ENCODE results near the gene QSOX1. TPM values are rescaled to one million over a fixed set of nuclear protein-coding genes. Genes with fewer than 3 reads are reported as not detected.
"Not testable (repeated sequence)": the region's sequence is repeated elsewhere in the genome, so short reads cannot be mapped to it uniquely, and the experiment has no call there.

Gene QSOX1
- total RNA-seq, 1 experiment from 2014 or later = 84.0 TPM

DNA sequence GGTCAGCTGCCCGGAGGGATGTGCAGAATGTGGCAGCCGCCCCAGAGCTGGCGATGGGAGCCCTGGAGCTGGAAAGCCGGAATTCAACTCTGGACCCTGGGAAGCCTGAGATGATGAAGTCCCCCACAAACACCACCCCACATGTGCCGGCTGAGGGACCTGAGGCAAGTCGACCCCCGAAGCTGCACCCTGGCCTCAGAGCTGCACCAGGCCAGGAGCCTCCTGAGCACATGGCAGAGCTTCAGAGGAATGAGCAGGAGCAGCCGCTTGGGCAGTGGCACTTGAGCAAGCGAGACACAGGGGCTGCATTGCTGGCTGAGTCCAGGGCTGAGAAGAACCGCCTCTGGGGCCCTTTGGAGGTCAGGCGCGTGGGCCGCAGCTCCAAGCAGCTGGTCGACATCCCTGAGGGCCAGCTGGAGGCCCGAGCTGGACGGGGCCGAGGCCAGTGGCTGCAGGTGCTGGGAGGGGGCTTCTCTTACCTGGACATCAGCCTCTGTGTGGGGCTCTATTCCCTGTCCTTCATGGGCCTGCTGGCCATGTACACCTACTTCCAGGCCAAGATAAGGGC, 41.9 kb downstream of the QSOX1 start:
- DNase-seq (ENCODE audit: low read depth) = no peak
- in situ Hi-C loops (cut with HindIII; ENCODE audit: low pct_unique_long_range_greater_than_20kb, low sequenced_read_pairs) = no loop called here

DNA sequence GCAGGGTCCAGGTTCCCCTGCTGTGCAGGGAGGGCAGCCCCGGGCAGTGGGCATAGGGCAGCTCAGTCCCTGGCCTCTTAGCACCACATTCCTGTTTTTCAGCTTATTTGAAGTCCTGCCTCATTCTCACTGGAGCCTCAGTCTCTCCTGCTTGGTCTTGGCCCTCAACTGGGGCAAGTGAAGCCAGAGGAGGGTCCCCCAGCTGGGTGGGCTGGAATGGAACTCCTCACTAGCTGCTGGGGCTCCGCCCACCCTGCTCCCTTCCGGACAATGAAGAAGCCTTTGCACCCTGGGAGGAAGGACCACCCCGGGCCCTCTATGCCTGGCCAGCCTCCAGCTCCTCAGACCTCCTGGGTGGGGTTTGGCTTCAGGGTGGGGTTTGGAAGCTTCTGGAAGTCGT, 42.6 kb downstream of the QSOX1 start:
- DNase-seq (ENCODE audit: low read depth) = no peak
- in situ Hi-C loops (cut with HindIII; ENCODE audit: low pct_unique_long_range_greater_than_20kb, low sequenced_read_pairs) = no loop called here

DNA sequence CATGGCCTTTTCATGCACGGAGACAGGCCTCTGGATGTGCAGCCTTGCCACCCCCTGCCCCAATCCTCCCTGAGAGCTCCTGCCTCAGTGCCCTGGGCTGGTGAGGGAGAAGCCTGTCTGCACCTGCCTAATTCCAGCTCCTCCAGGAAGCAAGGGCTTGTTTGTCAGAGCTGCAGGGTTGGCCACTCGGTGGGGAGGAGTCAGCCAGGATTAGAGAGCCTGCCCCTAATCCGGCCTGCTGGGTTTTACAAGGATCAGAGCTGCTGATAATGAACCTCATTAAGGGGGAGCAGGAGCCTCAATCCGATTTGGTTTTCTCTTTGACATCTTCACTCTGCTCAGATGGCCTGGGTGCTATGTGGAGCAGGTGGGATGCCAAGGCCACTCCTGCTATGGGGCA, 43.5 kb downstream of the QSOX1 start:
- no peak for DNase-seq (ENCODE audit: low read depth)
- in situ Hi-C loops (cut with HindIII; ENCODE audit: low pct_unique_long_range_greater_than_20kb, low sequenced_read_pairs) = no loop called here

DNA sequence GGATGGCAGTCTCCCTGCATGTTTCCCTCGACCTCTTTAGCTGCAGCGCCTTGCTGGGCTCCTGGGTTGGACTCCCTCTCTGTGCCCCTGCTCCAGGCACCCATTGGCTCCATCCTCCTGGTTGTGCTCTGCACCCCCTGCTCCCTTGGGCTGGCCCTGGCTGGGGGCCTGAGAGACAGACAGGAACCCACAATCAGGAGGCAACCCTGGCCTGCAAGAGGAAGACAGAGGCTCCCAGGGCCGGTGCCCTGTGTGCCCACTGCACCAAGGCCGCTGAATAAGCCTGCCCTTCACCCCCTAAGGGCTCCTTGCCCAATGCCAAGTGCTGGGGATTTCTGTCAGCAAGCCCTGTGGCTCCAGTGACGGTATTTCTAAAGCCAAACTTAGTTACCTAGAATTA, 43.9 kb downstream of the QSOX1 start:
- in situ Hi-C loops (cut with HindIII; ENCODE audit: low pct_unique_long_range_greater_than_20kb, low sequenced_read_pairs) = no loop called here
- no peak for DNase-seq (ENCODE audit: low read depth)

DNA sequence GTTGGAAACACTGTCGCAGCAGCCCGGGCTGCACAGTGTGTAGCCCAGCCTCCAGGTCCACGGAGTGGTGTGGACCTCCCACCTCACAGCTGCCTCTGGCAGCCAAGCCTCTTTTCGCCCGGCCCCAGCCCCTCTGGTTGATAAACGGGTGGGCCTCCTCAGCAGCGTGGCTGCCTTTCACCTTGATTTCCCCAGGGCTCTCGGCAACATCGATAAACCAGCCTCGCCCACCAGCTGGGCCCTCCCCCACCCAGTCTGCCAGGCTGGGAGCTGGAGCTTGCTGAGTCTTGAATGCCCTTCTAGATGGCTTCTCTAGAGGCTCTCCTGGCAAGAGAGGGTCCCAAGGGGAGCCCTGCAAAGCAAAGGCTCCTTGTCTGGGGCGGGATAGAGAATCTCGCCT, 44.3 kb downstream of the QSOX1 start:
- in situ Hi-C loops (cut with HindIII; ENCODE audit: low pct_unique_long_range_greater_than_20kb, low sequenced_read_pairs) = no loop called here
- DNase-seq (ENCODE audit: low read depth) = no peak

DNA sequence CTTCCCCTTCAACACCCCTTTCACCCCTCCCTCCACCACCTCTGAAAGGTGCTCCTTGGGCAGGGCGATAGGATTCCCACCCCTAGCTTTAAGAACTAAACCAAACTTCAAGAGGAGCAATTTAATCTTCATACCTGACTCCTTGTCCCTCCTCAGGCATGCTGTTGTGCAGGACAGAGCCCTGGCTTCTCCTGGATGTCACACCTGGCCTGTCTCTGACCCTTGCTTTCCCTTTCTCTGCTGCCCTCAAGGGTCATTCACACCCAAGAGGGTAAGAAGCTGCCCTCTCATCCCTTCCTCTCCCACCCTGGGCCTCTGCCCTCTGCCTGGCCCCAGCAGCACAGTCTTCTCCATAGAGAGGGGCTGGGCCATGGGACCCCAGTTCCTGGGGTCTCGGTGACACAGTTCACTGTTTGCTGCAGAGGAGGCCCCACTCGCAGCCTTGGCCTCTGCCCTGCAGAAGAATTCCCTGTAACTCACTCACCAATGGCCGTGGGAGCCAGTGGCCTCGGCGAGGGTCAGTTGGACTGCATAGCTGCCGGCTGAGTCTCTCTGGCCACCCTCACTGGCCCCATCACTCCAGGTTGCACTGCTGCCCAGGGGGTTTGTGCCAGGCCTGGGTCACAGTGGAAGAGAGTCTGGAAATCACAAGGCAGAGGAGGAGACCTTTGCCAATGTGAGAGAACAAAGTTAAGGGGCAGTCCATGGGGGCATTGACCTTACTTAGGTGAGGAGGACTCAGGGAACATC, 47.0 kb downstream of the QSOX1 start:
- in situ Hi-C loops (cut with HindIII; ENCODE audit: low pct_unique_long_range_greater_than_20kb, low sequenced_read_pairs) = no loop called here
- DNase-seq (ENCODE audit: low read depth) = no peak

DNA sequence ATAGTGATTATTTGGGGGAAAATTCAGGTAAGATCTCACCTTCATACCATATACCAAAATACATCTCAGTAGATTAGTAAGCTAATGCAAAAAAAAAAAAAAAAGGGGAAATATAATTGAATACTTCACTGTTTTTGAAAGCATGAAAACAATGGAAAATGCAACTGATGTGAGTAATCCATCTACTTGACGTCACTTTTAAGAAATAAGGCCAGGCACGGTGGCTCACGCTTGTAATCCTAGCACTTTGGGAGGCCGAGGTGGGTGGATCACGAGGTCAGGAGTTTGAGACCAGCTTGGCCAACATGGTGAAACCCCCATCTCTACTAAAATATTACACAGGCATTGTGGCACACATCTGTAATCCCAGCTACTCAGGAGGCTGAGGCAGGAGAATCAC, 47.9 kb downstream of the QSOX1 start:
- DNase-seq (ENCODE audit: low read depth); in situ Hi-C loops (cut with HindIII; ENCODE audit: low pct_unique_long_range_greater_than_20kb, low sequenced_read_pairs): not testable (repeated sequence)

DNA sequence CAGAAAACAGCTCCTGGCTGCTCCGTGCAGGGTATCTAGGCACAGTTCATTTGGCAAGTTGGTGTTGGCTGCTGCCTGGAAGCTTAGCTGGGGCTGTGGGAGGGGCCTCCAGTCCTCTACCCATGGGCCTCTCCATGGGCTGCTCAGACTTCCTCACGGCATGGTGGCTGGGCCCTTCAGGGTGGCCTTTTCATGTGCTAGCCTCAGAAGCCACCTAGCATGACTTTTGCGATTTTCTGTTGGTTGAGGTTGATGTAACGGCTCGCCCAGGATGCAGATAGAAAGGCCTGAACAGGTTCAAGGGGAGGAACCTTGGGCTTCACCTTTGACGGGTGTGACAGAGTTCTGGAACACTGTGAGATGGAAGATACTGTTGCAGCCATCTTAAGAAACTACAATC, 49.6 kb downstream of the QSOX1 start:
- no peak for DNase-seq (ENCODE audit: low read depth)
- in situ Hi-C loops (cut with HindIII; ENCODE audit: low pct_unique_long_range_greater_than_20kb, low sequenced_read_pairs) = no loop called here

DNA sequence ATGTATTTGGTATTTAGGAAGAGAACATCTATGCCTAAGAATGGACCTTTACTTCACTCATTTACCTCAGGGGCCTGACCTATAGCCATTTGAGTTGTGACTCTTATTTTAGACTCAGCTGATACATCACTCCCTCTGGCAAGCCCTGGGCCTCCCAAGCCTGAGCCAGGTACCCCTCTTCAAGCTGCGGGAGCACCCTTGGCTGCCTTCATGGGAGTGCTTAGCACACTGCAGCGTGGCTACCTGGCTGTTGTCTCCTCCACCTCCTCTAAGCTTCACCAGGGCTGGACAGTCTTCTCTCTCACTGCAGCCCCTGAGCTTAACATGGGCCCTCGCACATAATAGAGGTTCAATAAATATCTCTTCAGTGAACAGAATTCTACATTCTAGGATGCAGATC, 51.9 kb downstream of the QSOX1 start:
- no peak for DNase-seq (ENCODE audit: low read depth)
- in situ Hi-C loops (cut with HindIII; ENCODE audit: low pct_unique_long_range_greater_than_20kb, low sequenced_read_pairs) = no loop called here

DNA sequence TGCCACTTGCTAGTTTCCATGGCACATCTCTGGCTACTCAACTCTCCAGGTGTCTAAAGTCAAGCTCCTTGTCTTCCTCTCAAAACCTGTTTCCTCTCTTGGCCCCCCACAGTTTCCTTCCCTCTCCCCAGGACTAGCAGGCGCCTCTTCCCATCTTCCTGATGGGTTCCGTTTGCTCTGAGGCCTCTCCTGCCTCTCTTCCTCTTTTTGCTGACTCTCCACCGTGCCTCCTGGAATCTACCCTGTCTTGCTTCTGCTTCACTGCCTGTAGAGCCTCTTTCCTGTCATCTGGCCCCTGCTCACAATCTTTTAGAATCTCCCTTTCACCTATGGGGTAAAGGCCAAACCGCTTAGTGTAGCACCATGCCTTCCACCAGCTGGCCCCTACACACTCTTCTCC, 53.6 kb downstream of the QSOX1 start:
- DNase-seq (ENCODE audit: low read depth) = no peak
- in situ Hi-C loops (cut with HindIII; ENCODE audit: low pct_unique_long_range_greater_than_20kb, low sequenced_read_pairs) = no loop called here

DNA sequence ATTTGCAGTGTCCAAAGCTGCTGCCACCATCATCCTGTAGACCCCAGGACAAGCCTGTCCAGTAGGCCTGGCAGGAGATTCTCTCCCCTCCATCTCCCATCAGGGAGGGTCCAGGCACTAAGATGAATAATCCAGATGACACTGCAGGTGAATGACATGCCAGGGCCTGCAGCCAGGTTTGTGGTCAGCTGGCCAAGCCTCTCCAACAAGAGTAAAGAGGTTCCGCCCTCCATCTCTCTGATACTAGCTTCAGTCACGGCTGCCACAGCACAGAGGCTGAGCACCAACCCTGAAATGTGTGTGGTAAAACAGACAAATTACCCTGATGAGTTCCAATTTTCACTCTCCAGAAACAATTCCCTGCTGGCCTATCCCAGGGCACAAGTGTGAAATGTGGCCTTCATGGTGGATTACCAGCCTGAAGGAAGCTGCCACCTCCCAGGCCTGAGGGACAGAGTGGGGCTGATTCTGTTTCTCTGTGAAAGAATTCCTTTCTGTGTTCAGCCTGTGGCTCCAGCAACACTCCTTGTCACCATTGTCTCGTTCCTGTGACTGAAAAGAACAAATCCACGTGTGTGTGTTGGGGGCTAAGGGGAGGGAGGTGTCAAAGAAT, 55.4 kb downstream of the QSOX1 start:
- DNase-seq (ENCODE audit: low read depth) = no peak
- in situ Hi-C loops (cut with HindIII; ENCODE audit: low pct_unique_long_range_greater_than_20kb, low sequenced_read_pairs) = no loop called here

DNA sequence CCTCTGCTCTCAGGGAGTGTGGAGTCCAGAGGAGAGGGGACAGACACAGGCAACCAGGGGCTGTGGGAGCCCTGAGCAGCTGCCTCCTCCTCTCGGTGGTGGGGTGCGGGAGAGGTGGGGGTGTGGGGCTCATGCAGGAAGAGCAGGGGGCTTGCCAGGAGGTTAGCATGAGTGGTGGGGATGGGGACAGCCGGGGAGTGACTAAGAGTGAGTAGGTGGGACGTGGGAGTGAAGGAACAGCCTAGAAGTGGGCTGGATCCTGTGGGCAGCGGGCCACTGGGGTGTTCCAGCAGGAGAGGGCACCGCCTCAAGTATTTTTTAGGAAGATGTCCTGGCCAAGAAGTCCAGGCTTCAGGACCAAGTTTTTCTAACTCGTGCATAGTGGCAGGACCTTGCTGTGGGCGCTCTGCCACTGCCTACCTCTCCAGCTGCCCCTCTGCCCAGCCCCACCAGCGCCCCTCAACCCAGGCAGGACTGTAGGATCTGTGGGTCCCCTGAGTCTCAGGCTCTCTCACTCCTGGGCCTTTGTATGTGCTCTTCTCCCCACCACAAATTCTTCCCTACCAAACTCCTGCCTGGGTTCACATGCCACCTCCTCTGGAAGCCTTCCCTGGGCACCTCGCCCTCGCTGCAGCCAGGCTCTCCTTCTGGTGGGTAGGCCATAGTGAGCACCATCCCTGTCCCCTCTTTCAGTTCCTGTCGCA, 56.6 kb downstream of the QSOX1 start:
- in situ Hi-C loops (cut with HindIII; ENCODE audit: low pct_unique_long_range_greater_than_20kb, low sequenced_read_pairs) = no loop called here

DNA sequence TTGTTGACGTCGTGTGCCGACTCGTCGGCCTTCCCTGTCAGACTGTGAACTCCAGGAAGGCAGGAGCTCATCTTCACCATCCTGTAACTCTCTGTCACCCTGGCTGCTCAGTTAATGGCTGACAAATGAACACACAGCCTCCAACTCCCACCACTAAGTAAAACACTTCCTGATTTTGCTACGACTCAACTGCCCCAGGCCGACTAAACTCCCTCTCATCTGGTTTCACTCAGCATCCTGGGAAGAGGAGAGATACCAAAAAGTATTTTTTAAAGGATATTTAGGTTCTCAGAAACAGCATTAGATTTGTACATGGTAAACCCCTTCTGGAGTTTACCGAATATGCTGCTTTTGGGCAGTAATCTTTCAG, 57.2 kb downstream of the QSOX1 start:
- in situ Hi-C loops (cut with HindIII; ENCODE audit: low pct_unique_long_range_greater_than_20kb, low sequenced_read_pairs) = no loop called here
- no peak for DNase-seq (ENCODE audit: low read depth)

More for the DNA sequence above, 56.6 kb downstream of the QSOX1 start:
- DNase-seq (ENCODE audit: low read depth) = no peak

DNA sequence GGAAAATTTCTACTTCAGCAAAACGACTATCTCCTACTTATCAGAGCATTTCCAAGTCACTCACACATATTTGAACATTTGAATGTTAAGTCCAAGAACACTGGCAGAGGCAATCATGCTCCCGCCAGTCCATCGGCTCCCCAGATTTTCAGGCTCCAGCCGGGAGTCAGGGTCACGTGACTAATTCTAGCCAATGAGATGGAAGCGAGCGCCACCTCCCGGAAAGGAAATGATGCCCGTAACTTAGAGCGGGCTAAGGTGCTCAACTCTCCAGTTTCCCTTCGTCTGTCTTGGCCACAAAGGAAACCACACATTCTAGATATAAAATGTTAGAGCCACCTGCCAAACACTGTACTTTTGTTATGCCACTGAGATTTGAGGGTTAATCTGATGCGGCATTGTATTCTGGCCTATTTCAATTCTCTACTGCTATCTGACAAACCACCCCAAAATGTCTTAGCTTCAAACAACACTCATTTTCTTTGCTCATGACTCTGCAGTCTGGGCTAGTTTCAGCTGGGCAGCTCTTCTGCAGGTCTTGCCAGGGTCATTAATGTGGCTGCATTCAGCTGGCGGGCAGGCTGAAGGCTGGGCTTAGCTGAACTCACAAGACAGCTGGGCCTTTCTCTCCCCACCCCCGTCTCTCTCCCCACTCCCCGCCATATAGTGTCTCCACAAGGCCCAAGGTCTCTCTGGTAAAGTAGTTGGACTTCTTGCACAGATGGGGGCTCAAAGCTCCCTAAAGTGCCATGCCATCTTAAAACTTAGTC, 58.9 kb downstream of the QSOX1 start:
- in situ Hi-C loops (cut with HindIII; ENCODE audit: low pct_unique_long_range_greater_than_20kb, low sequenced_read_pairs) = no loop called here
- DNase-seq (ENCODE audit: low read depth) = no peak

DNA sequence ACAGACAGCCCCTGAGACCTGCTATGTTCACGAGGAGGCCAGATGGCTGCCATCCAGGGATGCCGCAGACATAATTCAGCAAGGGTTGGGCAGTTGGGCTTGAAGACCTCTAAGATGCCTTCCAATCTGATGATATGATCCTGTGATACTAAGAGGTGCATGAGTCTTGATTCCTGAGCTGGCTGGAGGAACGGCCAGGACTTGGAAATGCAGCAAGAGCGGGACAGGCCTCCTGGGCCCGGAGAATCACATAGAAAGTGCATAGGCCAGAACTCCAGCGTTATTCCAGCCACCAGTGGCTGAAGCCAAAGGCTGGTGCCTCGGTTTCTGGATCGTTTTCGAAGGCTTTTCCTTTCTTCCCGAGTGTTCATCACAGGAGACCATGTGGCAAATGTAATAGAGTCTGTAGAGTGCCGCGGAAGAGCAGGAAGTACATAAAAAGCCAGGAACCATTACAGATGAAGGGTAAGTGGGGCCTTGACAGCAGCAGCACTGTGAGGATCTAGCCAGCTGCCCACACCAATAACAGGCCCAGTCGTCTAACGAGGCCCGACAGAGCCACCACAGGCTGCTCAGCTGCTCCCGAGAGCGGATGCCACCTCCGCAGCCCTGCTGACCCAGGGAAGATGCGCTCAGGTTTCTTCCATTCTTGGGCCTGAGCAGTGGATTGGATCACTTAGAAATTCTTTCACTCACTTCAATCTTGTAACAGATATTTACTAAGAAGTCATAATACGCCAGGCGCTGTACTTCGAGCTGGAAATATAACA, 61.4 kb downstream of the QSOX1 start:
- in situ Hi-C loops (cut with HindIII; ENCODE audit: low pct_unique_long_range_greater_than_20kb, low sequenced_read_pairs) = no loop called here
- no peak for DNase-seq (ENCODE audit: low read depth)

DNA sequence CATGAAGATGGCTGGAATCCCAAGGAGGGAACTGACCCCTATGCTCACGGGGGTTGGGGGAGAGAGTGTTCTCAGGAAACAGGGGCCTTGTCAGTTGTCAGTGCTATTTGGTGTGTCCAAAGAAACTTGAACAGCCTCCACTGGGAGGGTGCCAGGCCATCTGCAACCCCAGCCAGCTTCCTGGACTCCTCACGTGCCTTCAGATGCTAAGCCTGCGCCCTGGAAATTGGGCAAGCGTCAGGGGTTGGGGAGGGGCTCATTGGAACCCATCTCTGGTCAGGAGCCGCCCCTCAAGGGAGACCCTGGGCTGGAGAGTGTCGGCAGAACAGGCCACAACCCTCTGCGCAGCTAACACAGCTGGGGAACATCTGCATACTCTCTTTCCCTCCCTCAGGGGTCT, 62.3 kb downstream of the QSOX1 start:
- in situ Hi-C loops (cut with HindIII; ENCODE audit: low pct_unique_long_range_greater_than_20kb, low sequenced_read_pairs) = no loop called here
- no peak for DNase-seq (ENCODE audit: low read depth)

DNA sequence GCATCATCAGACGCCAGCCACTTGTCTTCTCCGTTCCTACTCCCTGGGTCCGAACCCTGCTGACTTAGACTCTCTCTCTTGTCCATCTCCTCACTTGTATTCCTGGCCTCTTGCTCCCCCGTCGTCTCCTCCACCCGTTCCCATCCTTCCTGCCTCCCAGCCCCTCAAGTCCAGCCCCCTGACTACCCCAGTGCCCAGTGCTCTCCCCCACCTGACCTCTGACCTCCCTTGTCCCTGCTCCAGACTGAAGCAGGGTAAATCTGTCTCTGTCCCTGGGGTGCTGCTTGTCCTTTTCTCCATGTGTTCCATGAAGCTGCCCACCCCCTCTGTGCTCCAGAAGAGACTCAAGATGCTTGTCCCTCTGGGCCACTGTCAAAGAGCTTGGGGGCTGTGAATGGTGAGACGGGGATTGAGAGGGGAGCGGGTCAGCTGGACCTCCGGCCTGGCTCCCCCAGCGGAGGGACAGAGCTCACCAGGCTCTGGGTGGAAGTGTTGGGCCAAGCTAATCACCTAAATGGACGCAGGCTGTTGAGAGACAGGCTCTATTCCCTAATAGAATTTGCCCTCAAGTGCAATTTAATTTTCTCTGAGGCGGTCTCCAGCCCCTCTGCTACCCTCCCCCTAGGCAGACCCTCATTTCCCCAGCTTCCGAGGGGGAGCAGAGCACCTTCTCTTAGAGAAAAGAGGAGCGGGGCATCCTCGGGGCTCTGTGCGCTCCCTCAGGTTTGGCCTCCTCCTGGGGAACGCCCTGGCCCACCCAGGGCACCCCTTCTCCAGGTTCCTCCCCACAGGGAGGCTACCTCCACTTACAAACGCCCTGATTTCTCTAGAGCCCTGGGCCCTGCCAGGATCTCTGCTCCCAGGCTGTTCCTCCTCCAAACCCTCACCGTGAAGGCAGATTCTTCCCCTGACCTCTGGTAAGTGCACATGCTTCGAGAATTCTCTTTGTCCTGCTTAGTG, 64.4 kb downstream of the QSOX1 start:
- DNase-seq (ENCODE audit: low read depth) = no peak
- in situ Hi-C loops (cut with HindIII; ENCODE audit: low pct_unique_long_range_greater_than_20kb, low sequenced_read_pairs) = no loop called here

Data from Caki2 (cell line).